Esophagus muscularis mucosa (tissue), 4 donors: Measurements from ENCODE around the gene CEBPG. TPM values are rescaled to one million over a fixed set of nuclear protein-coding genes. Genes with fewer than 3 reads are reported as not detected.

Experiments
- DNase-seq: peaks from one replicate; pipeline ENCODE4 v3.0.0-alpha.2; 2017; ENCODE audit errors: extremely low spot score
- H3K27ac ChIP-seq, 4 donors: fragments of 200-600 bp; sonication (generic); replicated peaks in 1 of 4; 1 replicate in 3 of 4; 2 replicates in 1 of 4; pipeline ENCODE4 v1.5.1; 2016 to 2019; ENCODE audit warnings: mild to moderate bottlenecking in 1 of 4
- H3K27me3 ChIP-seq, 4 donors: fragments of 200-600 bp; sonication (generic); one replicate each; pipeline versions ENCODE4 v1.5.1 to v1.6.0; 2016 to 2019
- H3K36me3 ChIP-seq, 4 donors: fragments of 200-600 bp; sonication (generic); one replicate each; pipeline ENCODE4 v1.5.1; 2016 to 2019
- H3K4me1 ChIP-seq, 4 donors: fragments of 200-600 bp; sonication (generic); one replicate each; pipeline ENCODE4 v1.5.1; 2016 to 2019
- H3K4me3 ChIP-seq, 4 donors: fragments of 200-600 bp; sonication (generic); 1 replicate in 2 of 4; 2 replicates in 2 of 4; pipeline ENCODE4 v1.5.1; 2016 to 2019; ENCODE audit warnings: mild to moderate bottlenecking in 4 of 4, moderate library complexity in 1 of 4
- H3K9me3 ChIP-seq, 4 donors: fragments of 200-600 bp; sonication (generic); 1 replicate in 3 of 4; 2 replicates in 1 of 4; pipeline ENCODE4 v1.5.1; 2016 to 2019
- EP300 ChIP-seq: sonication (generic); formaldehyde crosslinking; IDR thresholded peaks from one replicate; pipeline ENCODE4 v1.6.1; 2017; ENCODE audit warnings: antibody characterized with exemption
- POLR2A ChIP-seq: fragments of 450-650 bp; IDR thresholded peaks from one replicate; pipeline ENCODE4 v1.6.1; 2017; ENCODE audit warnings: antibody characterized with exemption, moderate library complexity, mild to moderate bottlenecking, low read depth
- POLR2AphosphoS5 ChIP-seq, 2 donors: sonication (generic); formaldehyde crosslinking; IDR thresholded peaks; one replicate each; pipeline ENCODE4 v1.6.1; 2017; ENCODE audit warnings: antibody characterized with exemption in 2 of 2
- WGBS: methylation state at CpG from one replicate; pipeline ENCODE4 v1.1.5; 2018; 5-methylcytosine and 5-hydroxymethylcytosine counted together
- intact Hi-C: fragments of 100-400 bp; cut with DNase I; formaldehyde crosslinking; loops from one replicate; pipeline ENCODE4 v1.15.1; 2023
- total RNA-seq, 4 donors: library from RNA; depleted of rRNA; stranded (reverse); fragments of >200 nt; gene quantifications; one replicate each; pipeline versions ENCODE4 v1.1.0 to v1.2.1, GENCODE V29; 2016
- TF ChIP-seq, protein P1 (sequence below), 3 experiments: fragments of 200-600 bp in 2 of 3; fragments of 450-650 bp in 1 of 3; sonication (generic) in 2 of 3; IDR thresholded peaks; one replicate each; pipeline ENCODE4 v1.5.1; 2017 to 2019; ENCODE audit warnings: antibody characterized with exemption in 3 of 3, mild to moderate bottlenecking in 2 of 3, moderate library complexity in 1 of 3

The CEBPG gene
- total RNA-seq, 4 donors from 2014 or later: 23.1 to 30.3 (median 28.5) TPM

DNA sequence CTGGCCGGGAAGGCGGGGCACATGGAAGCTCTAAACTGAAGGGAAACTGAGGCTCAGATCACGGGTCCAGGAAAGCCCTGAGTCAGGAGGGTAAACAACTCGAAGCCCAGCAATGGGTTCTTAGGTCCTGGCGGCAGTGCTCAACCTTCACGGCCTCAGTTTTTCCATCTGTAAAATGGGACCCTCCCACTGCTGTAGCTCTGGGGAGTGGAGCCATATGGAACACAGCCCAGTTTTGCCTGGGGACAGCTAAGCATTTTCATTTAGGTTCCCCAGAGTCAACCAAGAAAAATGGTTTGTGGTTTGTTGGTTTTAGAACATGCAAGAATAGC is 30.4 kb downstream of the CEBPG start:
- H3K27me3 ChIP-seq: no peaks in the 10 kb centered on the region
- no peak overlapping the region for H3K27ac ChIP-seq
- no peak overlapping the region for H3K4me3 ChIP-seq
- no peaks in the 10 kb centered on the region for H3K9me3 ChIP-seq
- no peak for DNase-seq
- intact Hi-C loops: loop anchor here (10.0 kb wide), 1 partner anchor 99 kb away; the partner anchor contains the start of gene CEBPA
- H3K36me3 ChIP-seq: peaks cover 0 to 35% (median 9%) of the 10 kb centered on the region in 4 donors
- H3K4me1 ChIP-seq: peaks cover 4 to 27% (median 16%) of the 10 kb centered on the region in 4 donors
- WGBS: 92% methylated on average over 6 of the region's 6 CpGs
- TF ChIP-seq, protein P1, sequence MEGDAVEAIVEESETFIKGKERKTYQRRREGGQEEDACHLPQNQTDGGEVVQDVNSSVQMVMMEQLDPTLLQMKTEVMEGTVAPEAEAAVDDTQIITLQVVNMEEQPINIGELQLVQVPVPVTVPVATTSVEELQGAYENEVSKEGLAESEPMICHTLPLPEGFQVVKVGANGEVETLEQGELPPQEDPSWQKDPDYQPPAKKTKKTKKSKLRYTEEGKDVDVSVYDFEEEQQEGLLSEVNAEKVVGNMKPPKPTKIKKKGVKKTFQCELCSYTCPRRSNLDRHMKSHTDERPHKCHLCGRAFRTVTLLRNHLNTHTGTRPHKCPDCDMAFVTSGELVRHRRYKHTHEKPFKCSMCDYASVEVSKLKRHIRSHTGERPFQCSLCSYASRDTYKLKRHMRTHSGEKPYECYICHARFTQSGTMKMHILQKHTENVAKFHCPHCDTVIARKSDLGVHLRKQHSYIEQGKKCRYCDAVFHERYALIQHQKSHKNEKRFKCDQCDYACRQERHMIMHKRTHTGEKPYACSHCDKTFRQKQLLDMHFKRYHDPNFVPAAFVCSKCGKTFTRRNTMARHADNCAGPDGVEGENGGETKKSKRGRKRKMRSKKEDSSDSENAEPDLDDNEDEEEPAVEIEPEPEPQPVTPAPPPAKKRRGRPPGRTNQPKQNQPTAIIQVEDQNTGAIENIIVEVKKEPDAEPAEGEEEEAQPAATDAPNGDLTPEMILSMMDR (IDR thresholded peaks at IDR 0.05): no peak
- no peak for TF ChIP-seq EP300
- TF ChIP-seq POLR2A: no peak
- no peak for TF ChIP-seq POLR2AphosphoS5 (IDR thresholded peaks at IDR 0.05)

DNA sequence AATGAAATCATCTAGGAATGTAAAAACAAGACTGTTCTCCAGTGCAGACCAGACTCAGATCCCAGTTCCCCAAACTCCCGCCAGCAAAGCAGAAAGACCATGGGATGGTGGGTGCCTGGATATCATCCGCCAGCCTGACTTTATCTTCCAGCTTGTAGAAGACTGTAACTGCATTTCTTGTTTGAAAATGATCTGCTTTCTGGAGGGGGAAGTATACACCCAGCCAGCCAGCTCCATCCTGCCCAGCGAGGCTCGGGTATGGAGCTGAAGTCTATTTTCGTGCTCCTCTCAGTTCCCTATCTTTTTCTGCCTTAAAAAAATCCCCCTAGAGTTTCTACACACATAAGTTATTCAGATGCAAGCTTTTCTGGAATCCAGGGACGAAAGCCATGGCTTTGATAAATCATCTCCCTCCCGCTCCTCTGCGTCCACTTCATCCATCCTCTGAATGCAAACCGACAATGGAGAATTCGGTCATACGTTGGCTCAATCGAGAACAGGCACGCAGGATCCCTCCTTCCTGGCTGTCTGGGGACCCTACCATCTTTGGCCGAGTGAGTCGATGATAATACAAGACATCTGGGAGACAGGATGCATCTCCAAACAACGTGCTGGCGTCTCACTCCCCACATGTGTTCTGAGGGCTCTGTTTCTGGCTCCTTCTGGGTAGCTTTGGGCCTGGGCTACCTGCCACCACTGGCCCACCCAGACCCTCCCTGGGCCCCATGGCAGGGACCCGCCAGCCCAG is 31.2 kb downstream of the CEBPG start:
- WGBS: 61% methylated on average over 17 of the region's 18 CpGs
- intact Hi-C loops: loop anchor here (5.0 to 10.0 kb wide), 2 partner anchors 100 to 262 kb away; partner anchors contain the start of gene CEBPA
- H3K27me3 ChIP-seq: no peaks in the 10 kb centered on the region
- H3K9me3 ChIP-seq: no peaks in the 10 kb centered on the region
- peak in 1 of 2 donors; percentile 19 for TF ChIP-seq POLR2AphosphoS5 (IDR thresholded peaks at IDR 0.05)
- TF ChIP-seq POLR2A: no peak
- no peak for DNase-seq
- H3K27ac ChIP-seq: peak overlapping the region in 1 of 4 donors; percentile 55
- H3K36me3 ChIP-seq: peaks cover 0 to 36% (median 7%) of the 10 kb centered on the region in 4 donors
- no peak overlapping the region for H3K4me3 ChIP-seq
- peaks cover 4 to 27% (median 16%) of the 10 kb centered on the region in 4 donors for H3K4me1 ChIP-seq

DNA sequence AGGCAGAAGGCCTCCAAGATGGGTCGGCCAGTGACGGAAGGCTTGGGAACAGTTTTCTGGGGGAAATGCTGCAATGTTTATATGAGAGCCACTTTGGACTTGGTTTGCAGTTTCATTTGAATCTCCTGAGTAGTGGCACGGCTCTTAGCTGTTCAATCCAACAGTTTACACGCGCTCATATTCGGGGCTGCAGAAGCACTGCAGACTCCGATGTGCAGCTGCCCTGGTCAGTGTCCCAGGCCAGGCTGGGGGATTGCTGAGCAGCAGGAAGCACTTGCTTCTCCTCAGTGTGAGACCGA is 31.7 kb downstream of the CEBPG start:
- DNase-seq: no peak
- intact Hi-C loops: loop anchor here (5.0 to 10.0 kb wide), 2 partner anchors 100 to 263 kb away; partner anchors contain the start of gene CEBPA
- peak overlapping the region in 1 of 4 donors; percentile 55 for H3K27ac ChIP-seq

DNA sequence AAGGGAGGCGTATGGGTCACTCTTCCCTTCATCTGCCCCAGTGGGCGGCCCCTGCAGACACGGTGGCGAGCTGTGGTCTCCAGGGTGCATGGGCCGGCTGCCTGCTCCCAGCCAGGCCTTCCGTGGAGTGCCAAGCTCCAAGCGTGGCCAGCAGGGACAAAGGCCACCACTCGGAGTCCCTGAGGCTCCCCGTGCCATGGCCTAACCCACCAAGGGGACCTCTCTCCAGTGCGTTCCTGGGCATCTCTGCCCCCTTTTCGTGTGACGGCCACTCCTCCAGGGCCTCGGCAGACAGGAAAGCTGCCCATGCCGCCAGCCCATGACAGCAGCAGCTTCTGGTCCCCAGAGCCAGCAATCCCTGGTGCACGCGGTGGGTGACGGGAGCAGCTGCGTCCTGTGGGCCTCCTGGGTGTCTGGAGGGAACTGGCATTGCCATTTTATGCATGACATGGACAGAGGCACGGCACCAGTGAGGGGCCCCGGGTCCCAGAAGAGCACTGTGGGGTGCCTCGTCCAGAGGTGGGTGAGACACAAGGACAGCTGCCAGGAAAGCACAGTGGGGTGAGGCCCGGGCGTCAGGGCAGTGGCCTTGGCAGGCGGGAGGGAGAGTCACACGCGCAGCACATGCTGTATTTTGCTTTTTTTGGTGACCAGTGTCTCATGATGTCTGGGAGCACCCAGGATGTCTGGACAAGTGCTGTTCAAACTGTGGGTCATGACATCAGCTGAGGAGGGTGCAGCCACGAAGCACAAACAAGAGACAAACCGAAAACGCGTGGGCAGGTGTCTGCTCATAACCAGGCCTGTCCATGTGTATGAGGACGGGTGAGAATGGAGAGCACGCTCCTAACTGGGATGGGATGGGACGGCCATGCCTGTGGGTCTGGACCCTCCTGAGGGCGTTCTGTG is 32.3 kb downstream of the CEBPG start:
- no peaks in the 10 kb centered on the region for H3K9me3 ChIP-seq
- TF ChIP-seq POLR2A: no peak
- TF ChIP-seq, protein P1 (IDR thresholded peaks at IDR 0.05): no peak
- TF ChIP-seq POLR2AphosphoS5 (IDR thresholded peaks at IDR 0.05): no peak
- no peak for TF ChIP-seq EP300
- WGBS: 85% methylated on average over 27 of the region's 34 CpGs
- no peak overlapping the region for H3K4me3 ChIP-seq
- DNase-seq: no peak
- H3K4me1 ChIP-seq: peaks cover 4 to 27% (median 16%) of the 10 kb centered on the region in 4 donors
- peaks cover 2 to 38% (median 16%) of the 10 kb centered on the region in 4 donors for H3K36me3 ChIP-seq
- intact Hi-C loops: loop anchor here (2.0 to 10.0 kb wide), 3 partner anchors 101 to 264 kb away; partner anchors contain the start of gene CEBPA
- no peaks in the 10 kb centered on the region for H3K27me3 ChIP-seq
- no peak overlapping the region for H3K27ac ChIP-seq

More for the DNA sequence above, 31.7 kb downstream of the CEBPG start:
- Histone ChIP-seq H3K9me3 (no peaks in the 10 kb centered on the region), H3K4me3 (no peak overlapping the region), H3K36me3 (peaks cover 0 to 38% (median 12%) of the 10 kb centered on the region in 4 donors), H3K4me1 (peaks cover 4 to 27% (median 16%) of the 10 kb centered on the region in 4 donors), H3K27me3 (no peaks in the 10 kb centered on the region)
- TF ChIP-seq, protein P1 (IDR thresholded peaks at IDR 0.05): no peak
- no peak for TF ChIP-seq EP300
- TF ChIP-seq POLR2AphosphoS5 (IDR thresholded peaks at IDR 0.05): no peak
- TF ChIP-seq POLR2A: no peak
- 90% methylated on average over 2 of the region's 8 CpGs for WGBS
